Measurements from ENCODE around the gene LBHD1. TPM values are rescaled to one million over a fixed set of nuclear protein-coding genes. Genes with fewer than 3 reads are reported as not detected.
A peak's percentile ranks its signal among the peaks of the same experiment; 100 is the strongest.
"Not testable (repeated sequence)": the region's sequence is repeated elsewhere in the genome, so short reads cannot be mapped to it uniquely, and the experiment has no call there.

The LBHD1 gene
- total RNA-seq, 2 experiments from 2014 or later = 11.9 to 15.5 TPM

- Mint-ChIP-seq H3K9me3 (ENCODE audit: low read depth) (no peaks in the 10 kb centered on the region), H3K36me3 (ENCODE audit: low read depth) (peaks cover 48% of the 10 kb centered on the region)
- ATAC-seq = peak; percentile 86
These were observed 37.4 kb upstream of the LBHD1 start for GRCh38 chr11:62709247-62710000.

GRCh38 chr11:62708793-62709192 lies 36.7 kb upstream of the LBHD1 start:
- peak; percentile 20 for ATAC-seq
- H3K4me3 Mint-ChIP-seq = peak overlapping the region; percentile 86
- intact Hi-C loops (cut with DNase I, micrococcal nuclease) = loop anchor here (1.0 to 5.0 kb wide), 11 partner anchors 19 to 173 kb away; partner anchors contain the start of genes HNRNPUL2 (in 2 of the 2), TUT1 (in 2 of the 2), GANAB (in 1 of the 2) and INTS5 (in 1 of the 2)
- H3K36me3 Mint-ChIP-seq (ENCODE audit: low read depth) = peaks cover 44% of the 10 kb centered on the region
- peak overlapping the region; percentile 97 for H3K27ac Mint-ChIP-seq
- CTCF ChIA-PET = interaction anchor here (0.5 to 1.8 kb wide), 8 partner anchors 9 to 170 kb away, joined by 3 to 6 read pairs (median 4); no protein-coding TSS in a partner anchor
- POLR2A ChIA-PET = interaction anchor here (0.5 to 3.2 kb wide), 14 partner anchors 9 to 1609 kb away, joined by 3 to 16 read pairs (median 3); partner anchors contain the start of genes C11orf98, CSKMT, HNRNPUL2 and LBHD1
- DNase-seq = peak; percentile 65
- no peaks in the 10 kb centered on the region for H3K27me3 Mint-ChIP-seq
- no peaks in the 10 kb centered on the region for H3K9me3 Mint-ChIP-seq (ENCODE audit: low read depth)
- peaks cover 60% of the 10 kb centered on the region for H3K4me1 Mint-ChIP-seq

More at GRCh38 chr11:62709247-62710000, 37.4 kb upstream of the LBHD1 start:
- ChIA-PET CTCF (interaction anchor here (0.6 to 1.8 kb wide), 9 partner anchors 8 to 158 kb away, joined by 3 to 6 read pairs (median 3); partner anchors contain the start of gene LBHD1), POLR2A (interaction anchor here (0.5 to 3.2 kb wide), 13 partner anchors 9 to 157 kb away, joined by 3 to 16 read pairs (median 3); partner anchors contain the start of genes C11orf98, CSKMT, HNRNPUL2 and LBHD1)
- H3K4me1 Mint-ChIP-seq = peaks cover 66% of the 10 kb centered on the region
- peak overlapping the region; percentile 97 for H3K27ac Mint-ChIP-seq
- no peaks in the 10 kb centered on the region for H3K27me3 Mint-ChIP-seq
- peak overlapping the region; percentile 86 for H3K4me3 Mint-ChIP-seq
- intact Hi-C loops (cut with DNase I, micrococcal nuclease) = loop anchor here (1.0 to 5.0 kb wide), 11 partner anchors 18 to 172 kb away; partner anchors contain the start of genes HNRNPUL2 (in 2 of the 2), TUT1 (in 2 of the 2), GANAB (in 1 of the 2) and INTS5 (in 1 of the 2)
- DNase-seq = peak; percentile 98

GRCh38 chr11:62708392-62708791 lies 36.3 kb upstream of the LBHD1 start:
- ATAC-seq (no peak), DNase-seq (peak; percentile 13)
- Mint-ChIP-seq H3K27me3 (no peaks in the 10 kb centered on the region), H3K36me3 (ENCODE audit: low read depth) (peaks cover 42% of the 10 kb centered on the region), H3K4me1 (peaks cover 56% of the 10 kb centered on the region), H3K4me3 (peak overlapping the region; percentile 86), H3K9me3 (ENCODE audit: low read depth) (no peaks in the 10 kb centered on the region), H3K27ac (peak overlapping the region; percentile 97)
- intact Hi-C loops (cut with DNase I, micrococcal nuclease) = loop anchor here (2.0 to 5.0 kb wide), 3 partner anchors 36 to 116 kb away; partner anchors contain the start of genes LBHD1 (in 1 of the 2), MTA2 (in 1 of the 2), TUT1 (in 1 of the 2) and UQCC3 (in 1 of the 2)
- ChIA-PET POLR2A (interaction anchor here (0.5 to 3.2 kb wide), 10 partner anchors 22 to 1609 kb away, joined by 3 to 16 read pairs (median 6); partner anchors contain the start of genes C11orf98, CSKMT, LBHD1 and MTA2), CTCF (interaction anchor here (0.5 to 1.8 kb wide), 8 partner anchors 9 to 169 kb away, joined by 3 to 6 read pairs (median 3); partner anchors contain the start of genes C11orf98 and CSKMT)

GRCh38 chr11:62707277-62707861 lies 35.3 kb upstream of the LBHD1 start, which contains the start of the genes BSCL2 and GNG3:
Gene BSCL2 (minus strand): TSS chr11:62707424. CDS start chr11:62707195, 229 bp downstream.
Gene GNG3 (plus strand): TSS chr11:62707676. CDS start chr11:62708296, 620 bp downstream.
- intact Hi-C loops (cut with DNase I, micrococcal nuclease) = loop anchor here (2.0 to 5.0 kb wide), 3 partner anchors 35 to 115 kb away; partner anchors contain the start of genes EML3 (in 1 of the 2), LBHD1 (in 1 of the 2), ROM1 (in 1 of the 2) and TUT1 (in 1 of the 2)
- peaks cover 48% of the 10 kb centered on the region for H3K4me1 Mint-ChIP-seq
- H3K27me3 Mint-ChIP-seq = no peaks in the 10 kb centered on the region
- ATAC-seq = no peak
- H3K9me3 Mint-ChIP-seq (ENCODE audit: low read depth) = no peaks in the 10 kb centered on the region
- peaks cover 38% of the 10 kb centered on the region for H3K36me3 Mint-ChIP-seq (ENCODE audit: low read depth)
- H3K4me3 Mint-ChIP-seq = peak within 1 kb of the TSS; percentile 86
- H3K27ac Mint-ChIP-seq = peak within 1 kb of the TSS; percentile 97
- DNase-seq = peak; percentile 33
- CTCF ChIA-PET = interaction anchor here (0.6 to 1.6 kb wide), 6 partner anchors 20 to 135 kb away, joined by 3 to 8 read pairs (median 3); partner anchors contain the start of genes C11orf98, CSKMT and HNRNPUL2
- POLR2A ChIA-PET = interaction anchor here (0.6 to 3.2 kb wide), 8 partner anchors 27 to 148 kb away, joined by 4 to 16 read pairs (median 4); partner anchors contain the start of genes B3GAT3, C11orf98, CSKMT and LBHD1

GRCh38 chr11:62706850-62707247 lies 34.8 kb upstream of the LBHD1 start:
- H3K4me1 Mint-ChIP-seq = peaks cover 46% of the 10 kb centered on the region
- H3K27me3 Mint-ChIP-seq = no peaks in the 10 kb centered on the region
- intact Hi-C loops (cut with DNase I, micrococcal nuclease) = loop anchor here (1.0 to 5.0 kb wide), 9 partner anchors 28 to 125 kb away; partner anchors contain the start of genes C11orf98 (in 1 of the 2), CSKMT (in 1 of the 2), EML3 (in 1 of the 2) and LBHD1 (in 1 of the 2)
- H3K27ac Mint-ChIP-seq = no peak overlapping the region
- CTCF ChIA-PET = interaction anchor here (0.6 to 2.5 kb wide), 8 partner anchors 12 to 134 kb away, joined by 3 to 8 read pairs (median 4); partner anchors contain the start of genes C11orf98, CSKMT and HNRNPUL2
- H3K4me3 Mint-ChIP-seq = peak overlapping the region; percentile 82
- DNase-seq (no peak), ATAC-seq (no peak)
- POLR2A ChIA-PET = interaction anchor here (0.6 to 3.2 kb wide), 9 partner anchors 27 to 149 kb away, joined by 4 to 16 read pairs (median 5); partner anchors contain the start of genes B3GAT3, C11orf98, CSKMT and LBHD1
- H3K9me3 Mint-ChIP-seq (ENCODE audit: low read depth) = no peaks in the 10 kb centered on the region
- H3K36me3 Mint-ChIP-seq (ENCODE audit: low read depth) = peaks cover 40% of the 10 kb centered on the region

GRCh38 chr11:62705880-62706849 lies 34.1 kb upstream of the LBHD1 start:
- Mint-ChIP-seq H3K9me3 (ENCODE audit: low read depth) (no peaks in the 10 kb centered on the region), H3K27ac (peak overlapping the region; percentile 51), H3K4me1 (peaks cover 46% of the 10 kb centered on the region), H3K27me3 (no peaks in the 10 kb centered on the region), H3K4me3 (peak overlapping the region; percentile 82), H3K36me3 (ENCODE audit: low read depth) (peaks cover 39% of the 10 kb centered on the region)
- peak; percentile 98 for DNase-seq
- intact Hi-C loops (cut with DNase I, micrococcal nuclease) = loop anchor here (1.0 to 5.0 kb wide), 9 partner anchors 27 to 126 kb away; partner anchors contain the start of genes C11orf98 (in 1 of the 2), CSKMT (in 1 of the 2), EML3 (in 1 of the 2) and LBHD1 (in 1 of the 2)
- peak; percentile 72 for ATAC-seq
- POLR2A ChIA-PET = interaction anchor here (0.6 to 2.6 kb wide), 9 partner anchors 22 to 150 kb away, joined by 3 to 9 read pairs (median 4); partner anchors contain the start of genes B3GAT3, C11orf98, CSKMT and MTA2
- CTCF ChIA-PET = interaction anchor here (0.6 to 2.5 kb wide), 8 partner anchors 11 to 111 kb away, joined by 3 to 8 read pairs (median 4); partner anchors contain the start of gene HNRNPUL2

- ChIA-PET POLR2A (interaction anchor here (0.6 to 2.6 kb wide), 4 partner anchors 21 to 136 kb away, joined by 3 to 9 read pairs (median 6); partner anchors contain the start of genes C11orf98 and CSKMT), CTCF (interaction anchor here (0.6 to 2.5 kb wide), 4 partner anchors 10 to 25 kb away, joined by 4 to 8 read pairs (median 6); partner anchors contain the start of gene HNRNPUL2)
- DNase-seq (no peak), ATAC-seq (no peak)
- Mint-ChIP-seq H3K36me3 (ENCODE audit: low read depth) (peaks cover 35% of the 10 kb centered on the region), H3K4me1 (peaks cover 44% of the 10 kb centered on the region), H3K9me3 (ENCODE audit: low read depth) (no peaks in the 10 kb centered on the region), H3K4me3 (peak overlapping the region; percentile 82), H3K27me3 (no peaks in the 10 kb centered on the region), H3K27ac (peak overlapping the region; percentile 51)
- intact Hi-C loops (cut with DNase I, micrococcal nuclease) = loop anchor here in 1 of 2 experiments (5.0 kb wide), 2 partner anchors 33 to 113 kb away; partner anchors contain the start of genes LBHD1, TUT1 and UQCC3
These were observed 33.3 kb upstream of the LBHD1 start for GRCh38 chr11:62705413-62705812.

- Mint-ChIP-seq H3K36me3 (ENCODE audit: low read depth) (peaks cover 23% of the 10 kb centered on the region), H3K4me1 (peaks cover 35% of the 10 kb centered on the region)
- DNase-seq; ATAC-seq; H3K4me3 Mint-ChIP-seq; intact Hi-C loops (cut with DNase I, micrococcal nuclease); H3K27me3 Mint-ChIP-seq; H3K27ac Mint-ChIP-seq; POLR2A ChIA-PET; H3K9me3 Mint-ChIP-seq (ENCODE audit: low read depth): not testable (repeated sequence)
- CTCF ChIA-PET = interaction anchor here (0.7 kb wide), 1 partner anchor 314 kb away, joined by 3 read pairs; no protein-coding TSS in a partner anchor
These were observed 31.9 kb upstream of the LBHD1 start for GRCh38 chr11:62703921-62704320.

GRCh38 chr11:62702246-62702645 lies 30.2 kb upstream of the LBHD1 start:
- Mint-ChIP-seq H3K9me3 (ENCODE audit: low read depth) (no peaks in the 10 kb centered on the region), H3K36me3 (ENCODE audit: low read depth) (peaks cover 20% of the 10 kb centered on the region), H3K4me1 (peaks cover 21% of the 10 kb centered on the region), H3K27me3 (no peaks in the 10 kb centered on the region), H3K27ac (no peak overlapping the region), H3K4me3 (no peak overlapping the region)
- no peak for DNase-seq
- POLR2A ChIA-PET = no interaction called here
- ATAC-seq = no peak
- intact Hi-C loops (cut with DNase I, micrococcal nuclease) = no loop called here
- CTCF ChIA-PET = no interaction called here

Data from activated CD4-positive, alpha-beta T cell treated with anti-CD3 and anti-CD28 coated beads for 36 hours (primary cell).